Left cardiac atrium (tissue), 4 donors: ENCODE results near the gene IRX4. TPM values are rescaled to one million over a fixed set of nuclear protein-coding genes. Genes with fewer than 3 reads are reported as not detected.
A peak's percentile ranks its signal among the peaks of the same experiment; 100 is the strongest.

Experiments
- ATAC-seq, 2 donors: fragments of 200-7000 bp; cut with Tn5 transposase; one replicate each; pipeline ENCODE4 v1.9.1; 2020; ENCODE audit warnings: mild to moderate bottlenecking in 2 of 2, moderate library complexity in 2 of 2
- DNase-seq: peaks from one replicate; pipeline ENCODE4 v3.0.0-alpha.2; 2020
- intact Hi-C, 2 donors: fragments of 100-400 bp; cut with DNase I; formaldehyde crosslinking; loops; one replicate each; pipeline versions ENCODE4 v1.14.1 to v1.15.1; 2022 to 2023
- total RNA-seq, 2 donors: library from RNA; stranded (reverse); fragmentation: NEBNext Ultra II Directional; extraction: Animal tissue kit (Norgen Biotek cat#: 25700); gene quantifications; one replicate each; pipeline ENCODE4 v1.2.1, GENCODE V29; 2021
- donor health status: DM: no; HTN: yes; CAD: no.
- donor health status: DM: no; HTN: yes; CAD: no; lungs with severe emphysema.
- donor health status: DM: yes; HTN: yes; CAD: no.
- donor health status: Dilated cardiomyopathy.

Gene IRX4
- total RNA-seq, 2 donors from 2014 or later: 0.18 to 0.50 TPM

- intact Hi-C loops: no loop called here
- peak; percentile 8 for DNase-seq
- no peak for ATAC-seq
These were observed 14.1 kb upstream of the IRX4 start for GRCh38 chr5:1896602-1897376.

- intact Hi-C loops: no loop called here
- DNase-seq (peak; percentile 4), ATAC-seq (no peak)
These were observed 13.2 kb upstream of the IRX4 start for GRCh38 chr5:1895739-1896420.

GRCh38 chr5:1894243-1894642, 11.5 kb upstream of the IRX4 start:
- intact Hi-C loops: no loop called here
- DNase-seq: no peak
- no peak for ATAC-seq

DNA sequence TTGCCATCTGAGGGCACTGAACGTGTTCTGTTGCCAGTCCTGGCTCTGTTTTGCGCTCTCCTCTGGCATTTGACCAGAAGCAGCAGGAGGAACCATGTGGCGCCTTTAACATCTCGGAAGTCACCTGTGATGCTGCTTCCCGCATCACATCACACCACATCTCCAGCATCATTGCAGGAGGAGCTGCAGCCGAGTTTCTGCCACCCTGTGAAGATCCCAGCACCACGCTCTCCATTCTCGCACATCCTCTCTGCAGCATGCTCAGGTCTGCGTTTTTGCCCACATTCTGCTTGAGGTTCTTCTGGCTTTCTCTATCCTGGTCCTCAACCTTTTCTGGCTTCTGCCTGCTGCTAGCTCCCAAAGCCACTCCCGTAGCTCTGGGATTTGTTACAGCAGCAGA, 11.0 kb upstream of the IRX4 start:
- ATAC-seq (no peak), DNase-seq (peak; percentile 4)
- intact Hi-C loops: no loop called here

GRCh38 chr5:1892685-1893445, 10.1 kb upstream of the IRX4 start:
- intact Hi-C loops: no loop called here
- ATAC-seq (no peak), DNase-seq (peak; percentile 5)

DNA sequence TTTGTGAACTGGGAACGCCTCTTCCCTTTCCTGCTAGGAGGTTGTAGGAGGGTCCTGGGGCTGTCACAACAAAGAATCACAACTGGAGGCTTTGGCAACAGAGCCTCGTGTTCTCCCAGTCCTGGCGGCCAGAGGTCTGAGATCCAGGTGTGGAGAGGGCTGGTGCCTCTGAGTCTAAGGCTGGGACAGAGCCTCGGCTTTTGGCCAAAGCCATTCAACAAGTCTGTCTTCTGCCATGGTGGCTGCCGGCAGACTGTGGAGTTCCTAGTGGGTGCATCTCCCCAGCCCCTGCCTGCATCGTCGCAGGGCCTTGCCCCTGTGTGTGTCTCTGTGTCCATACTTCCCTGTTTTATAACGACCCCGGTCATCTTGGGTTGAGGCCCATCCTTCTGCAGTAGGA, 9.5 kb upstream of the IRX4 start:
- intact Hi-C loops: no loop called here
- ATAC-seq (no peak), DNase-seq (no peak)

- DNase-seq (peak; percentile 3), ATAC-seq (no peak)
- intact Hi-C loops: no loop called here
These were observed 8.7 kb upstream of the IRX4 start for GRCh38 chr5:1891391-1891790.

DNA sequence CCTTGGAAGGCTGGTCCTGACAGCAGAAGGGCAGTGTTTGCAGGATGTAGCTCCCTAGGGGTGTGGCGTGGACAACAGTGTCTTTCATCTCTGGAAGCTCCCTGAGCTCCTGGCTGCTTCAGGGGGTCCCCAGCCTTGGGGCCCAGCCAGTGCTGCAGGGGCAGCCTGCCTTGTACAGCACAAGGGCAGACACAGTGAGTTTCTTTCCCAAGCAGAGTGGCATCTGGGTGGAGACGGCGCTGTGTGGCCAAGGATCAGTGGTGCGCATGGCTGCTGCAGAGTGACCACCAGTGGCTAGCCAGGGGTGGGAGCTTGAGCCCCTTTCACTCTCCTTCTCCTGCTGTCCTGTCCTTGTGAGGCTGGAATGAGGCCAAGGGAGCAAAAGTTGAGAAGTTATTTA, 7.6 kb upstream of the IRX4 start:
- intact Hi-C loops: no loop called here
- no peak for ATAC-seq
- DNase-seq: peak; percentile 3

DNA sequence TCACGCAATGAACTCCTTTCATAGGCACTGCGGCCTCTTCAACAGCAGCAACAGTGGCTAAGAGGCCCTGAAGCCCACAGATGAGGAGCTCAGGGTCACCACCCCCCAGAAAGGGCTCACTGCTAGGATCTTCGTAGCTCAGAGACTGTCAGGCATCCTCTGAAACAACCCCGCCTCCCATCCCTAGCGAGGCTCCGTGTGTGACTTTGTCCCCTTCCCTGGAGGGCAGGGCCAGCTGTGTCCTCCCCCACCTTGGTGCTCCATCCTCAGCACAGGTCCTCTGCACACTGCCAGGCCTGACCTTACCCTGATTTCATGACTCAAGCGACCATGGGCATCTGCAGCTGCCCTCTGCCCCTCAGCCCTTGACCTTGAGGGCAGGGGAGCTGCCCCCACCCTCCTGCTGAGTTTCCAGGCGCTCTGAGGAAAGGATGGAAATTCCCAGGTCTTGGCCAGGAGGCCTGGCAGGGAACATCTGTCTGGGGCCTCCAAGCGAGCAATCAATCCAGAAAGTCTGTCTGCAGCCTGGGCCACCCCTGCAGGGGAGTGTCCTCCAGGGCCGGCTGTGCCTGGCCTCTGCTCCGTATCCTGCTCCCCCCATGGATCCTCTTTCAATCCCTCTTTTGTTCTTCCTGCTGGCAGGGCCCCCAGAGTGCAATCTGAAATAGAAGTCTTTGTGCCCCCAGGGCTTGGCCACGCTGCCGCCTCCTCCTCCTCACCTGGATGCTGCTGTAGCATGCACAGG, 6.8 kb upstream of the IRX4 start:
- intact Hi-C loops: no loop called here
- ATAC-seq: no peak
- peak; percentile 12 for DNase-seq

- intact Hi-C loops: no loop called here
- ATAC-seq (no peak), DNase-seq (no peak)
These were observed 6.0 kb upstream of the IRX4 start for GRCh38 chr5:1888541-1889251.

- ATAC-seq (no peak), DNase-seq (peak; percentile 12)
- intact Hi-C loops: no loop called here
These were observed 5.0 kb upstream of the IRX4 start for GRCh38 chr5:1887588-1888360.

DNA sequence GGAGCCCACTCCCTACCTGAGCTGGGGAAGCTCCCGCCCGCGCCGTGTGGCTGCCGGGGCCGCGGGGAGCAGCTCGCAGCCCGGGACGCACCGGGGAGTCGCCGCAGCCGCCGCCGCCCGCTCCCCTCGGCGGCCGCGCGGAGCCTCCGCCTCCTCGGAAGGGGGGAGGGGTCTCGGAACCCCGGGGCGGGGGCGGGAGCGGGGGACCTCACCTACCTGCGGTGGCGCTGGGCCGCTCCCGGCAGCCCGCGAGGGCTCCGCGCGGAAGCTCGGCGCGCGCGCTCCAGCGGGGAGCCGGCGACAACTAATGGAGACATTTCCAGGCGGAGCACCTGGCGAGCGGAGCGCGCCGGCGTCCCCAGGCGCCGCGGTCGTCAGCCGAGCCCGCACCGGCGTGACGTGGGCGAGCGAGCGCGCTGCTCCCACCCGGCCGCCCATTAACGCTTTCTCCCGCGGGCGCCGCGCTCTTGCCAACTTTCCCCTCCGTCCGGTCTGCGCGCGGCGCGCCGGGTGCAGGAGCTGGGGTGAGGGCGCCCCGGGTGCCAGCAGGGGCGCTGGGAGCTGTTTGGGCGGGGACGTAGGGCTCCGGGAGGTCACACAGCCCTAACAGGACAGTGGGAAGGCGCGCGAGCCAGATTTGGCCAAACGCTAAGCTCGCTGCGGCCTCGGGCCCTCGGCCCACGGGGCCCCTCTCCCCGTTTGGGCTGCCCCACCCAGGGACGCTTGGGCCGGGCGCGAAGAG, 4.3 kb upstream of the IRX4 start:
- DNase-seq (peak; percentile 6), ATAC-seq (no peak)
- intact Hi-C loops: no loop called here

DNA sequence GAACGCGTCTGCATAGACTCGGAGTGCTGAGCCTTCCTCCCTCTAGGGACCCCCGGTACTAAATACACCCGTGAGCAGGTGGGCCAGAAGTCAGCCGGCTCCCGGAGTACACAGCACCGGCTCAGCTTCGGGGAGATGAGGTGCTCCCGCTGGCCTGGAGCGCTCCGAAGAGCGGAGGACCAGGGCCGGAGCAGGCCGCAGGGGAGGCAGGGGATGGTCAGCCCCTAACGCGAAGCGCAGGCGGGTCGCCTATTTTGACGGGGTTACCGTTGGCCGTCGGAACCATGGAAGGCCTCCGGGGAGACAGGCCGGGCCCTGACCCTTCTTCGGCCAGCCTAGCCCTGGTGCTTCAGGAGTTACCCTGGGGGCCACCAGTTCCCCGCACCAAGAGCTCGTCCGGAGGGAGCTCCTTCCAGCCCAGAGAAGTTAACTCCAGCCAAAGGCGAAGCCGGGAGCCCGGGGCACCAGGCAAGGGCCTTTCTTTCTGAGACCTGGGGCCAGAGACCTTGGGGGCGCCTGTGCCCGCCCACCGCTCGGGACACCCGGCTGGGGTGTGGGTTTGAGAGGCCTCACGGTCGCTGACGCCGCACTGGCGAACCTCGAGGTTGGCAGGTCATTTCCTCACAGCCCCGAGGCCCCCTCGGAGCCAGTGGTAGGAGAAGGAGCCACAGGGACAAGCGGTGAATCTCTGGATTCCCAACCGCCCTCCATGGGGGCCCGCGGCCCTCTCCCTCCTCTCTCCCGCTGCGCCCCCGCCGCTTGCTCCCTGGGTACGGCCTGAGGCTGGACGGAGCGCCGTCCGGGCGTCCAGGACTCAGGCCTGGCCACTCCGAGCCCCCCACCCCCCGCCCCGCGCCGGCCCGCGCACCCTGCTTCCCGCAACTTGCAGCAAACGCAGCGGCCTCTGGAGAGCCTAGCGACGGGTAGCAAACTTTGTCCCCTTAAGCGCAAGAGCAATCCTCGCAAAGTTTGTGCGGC, 3.4 kb upstream of the IRX4 start:
- DNase-seq (no peak), ATAC-seq (no peak)
- intact Hi-C loops: no loop called here

- ATAC-seq (no peak), DNase-seq (no peak)
- intact Hi-C loops: no loop called here
These were observed 2.7 kb upstream of the IRX4 start for GRCh38 chr5:1885404-1885755.

DNA sequence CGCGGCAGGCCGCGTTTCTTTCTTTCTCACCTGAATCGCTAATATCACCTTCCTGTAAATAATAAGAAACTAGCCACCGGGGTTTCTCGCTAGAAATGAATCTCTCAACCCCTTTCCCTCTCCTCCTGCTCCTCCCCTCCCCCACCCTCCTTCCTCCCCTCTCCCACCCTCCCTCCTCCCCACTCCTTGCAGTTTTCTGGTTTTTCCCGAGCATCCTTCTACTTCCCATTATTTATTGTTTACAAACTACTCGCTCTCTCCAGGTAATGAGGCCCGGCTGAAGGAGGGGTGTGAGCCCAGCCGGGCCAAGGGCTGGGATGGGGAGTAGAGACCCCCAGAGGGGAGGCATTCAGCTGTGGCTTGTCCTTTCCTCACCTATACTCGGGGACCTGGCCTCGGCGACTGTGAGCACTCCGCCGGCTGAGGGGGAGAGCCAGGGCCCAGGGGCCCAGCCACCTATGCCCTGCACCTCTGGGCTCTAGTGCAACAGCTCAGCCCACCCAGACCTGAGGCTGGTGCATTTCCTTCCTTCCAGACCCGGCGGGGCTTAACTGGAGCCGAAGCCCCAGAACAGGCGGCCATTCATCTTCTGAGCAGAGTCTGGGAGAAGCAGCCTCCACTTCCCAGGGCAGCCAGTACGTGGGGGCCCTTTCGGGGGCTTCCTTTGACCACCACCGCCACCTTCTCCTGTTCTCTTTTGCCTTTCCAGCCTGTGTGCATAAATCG, 2.1 kb upstream of the IRX4 start:
- DNase-seq (no peak), ATAC-seq (no peak)
- intact Hi-C loops: no loop called here
